AML-193 (cell line): Measurements from ENCODE around the gene ANKS1B.
"Not testable (repeated sequence)": the region's sequence is repeated elsewhere in the genome, so short reads cannot be mapped to it uniquely, and the experiment has no call there.

Source experiments
- DNase-seq, 2 experiments: peaks; one replicate each; lab custom pipeline; 2025; lab: John Stamatoyannopoulos, UW

ANKS1B gene

DNA sequence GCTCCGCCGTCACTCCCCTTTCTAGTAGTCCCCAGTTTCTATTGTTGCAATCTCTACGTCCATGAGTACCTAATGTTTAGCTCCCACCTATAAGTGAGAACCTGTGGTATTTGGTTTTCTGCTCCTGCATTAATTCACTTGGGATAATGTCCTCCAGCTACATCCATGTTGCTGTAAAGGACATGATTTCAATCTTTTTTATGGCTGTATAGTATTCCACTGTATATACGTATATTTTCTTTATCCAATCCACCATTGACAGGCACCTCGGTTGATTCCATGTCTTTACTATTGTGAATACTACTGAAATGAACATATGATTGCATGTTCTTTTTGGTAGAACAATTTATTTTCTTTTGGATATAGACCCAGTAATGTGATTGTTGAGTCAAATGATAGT, 114.7 kb downstream of the ANKS1B start:
- DNase-seq = no peak

DNA sequence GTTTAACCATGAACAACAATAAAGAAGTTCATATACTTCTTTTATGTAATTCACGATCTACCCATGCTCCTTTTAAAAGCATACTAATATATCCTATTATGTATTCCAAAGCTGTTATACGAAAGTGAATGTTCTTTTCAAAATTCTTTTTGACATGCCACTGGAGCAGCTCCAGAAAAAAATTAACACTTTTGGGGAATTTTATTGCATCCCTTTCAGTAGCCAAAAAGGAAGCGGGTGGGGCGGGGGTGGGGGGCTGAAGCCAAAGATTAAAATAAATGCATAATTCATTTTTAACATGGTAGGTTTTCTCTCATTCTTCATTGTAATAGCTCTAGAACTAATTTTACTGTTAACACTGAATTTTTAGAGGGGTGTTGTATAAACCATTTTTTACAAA, 123.0 kb downstream of the ANKS1B start:
- no peak for DNase-seq

DNA sequence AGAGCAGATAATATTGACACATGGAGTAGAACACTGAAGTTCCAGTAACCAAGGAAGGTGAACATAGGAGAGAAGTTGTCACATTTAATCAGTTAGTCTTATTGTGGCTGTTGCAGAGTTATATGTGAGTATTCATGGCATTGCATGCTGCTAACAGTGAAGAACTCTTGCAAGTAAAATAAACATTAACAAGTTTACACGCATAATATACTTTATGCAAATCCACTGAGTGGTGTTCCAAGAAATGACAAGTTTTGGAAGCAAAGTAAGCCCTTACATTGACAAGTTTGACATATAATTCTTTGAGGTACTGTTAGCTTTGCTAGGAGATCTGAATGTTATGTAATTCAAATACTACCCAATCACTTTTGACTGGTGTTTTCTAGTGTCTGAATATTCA, 125.6 kb downstream of the ANKS1B start:
- DNase-seq = no peak

DNA sequence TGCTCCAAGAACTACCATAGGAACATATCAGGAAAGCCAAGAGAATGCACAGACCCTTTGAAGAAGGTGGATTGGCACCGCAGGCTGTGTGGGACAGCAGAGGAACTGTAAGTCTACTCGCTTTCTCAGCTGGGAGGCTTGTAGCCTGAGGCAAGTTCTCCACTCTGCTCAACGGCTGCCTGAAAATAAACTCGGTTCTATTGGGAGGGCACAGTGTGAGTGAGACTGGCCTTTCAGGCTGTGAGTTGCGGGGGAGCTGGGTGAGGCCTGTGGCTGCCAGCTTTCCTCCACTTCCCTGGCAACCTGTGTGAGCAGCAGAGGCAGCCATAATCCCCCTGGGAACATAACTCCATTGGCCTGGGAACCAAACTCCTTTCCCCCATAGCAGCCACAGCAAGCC, 132.1 kb downstream of the ANKS1B start:
- DNase-seq = no peak

DNA sequence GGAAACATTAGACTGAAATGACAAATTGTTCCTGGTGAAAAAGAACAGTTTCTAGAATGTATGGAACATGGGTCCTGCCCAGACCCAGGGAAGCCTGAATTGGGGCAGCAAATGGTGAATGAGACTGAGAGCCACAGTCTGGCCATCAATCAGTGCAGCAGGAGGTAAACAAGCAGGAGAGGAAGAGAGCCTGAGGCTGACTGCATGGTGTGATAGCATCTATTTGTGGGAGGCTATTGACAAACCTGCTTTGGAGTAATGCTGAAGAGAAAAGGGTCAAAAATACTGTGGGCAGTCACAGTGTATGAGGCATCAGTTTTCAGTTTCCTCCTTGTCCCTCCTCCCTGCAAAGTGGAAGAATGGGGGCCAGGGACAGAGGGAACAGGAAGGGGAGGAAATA, 136.8 kb downstream of the ANKS1B start:
- DNase-seq = no peak

DNA sequence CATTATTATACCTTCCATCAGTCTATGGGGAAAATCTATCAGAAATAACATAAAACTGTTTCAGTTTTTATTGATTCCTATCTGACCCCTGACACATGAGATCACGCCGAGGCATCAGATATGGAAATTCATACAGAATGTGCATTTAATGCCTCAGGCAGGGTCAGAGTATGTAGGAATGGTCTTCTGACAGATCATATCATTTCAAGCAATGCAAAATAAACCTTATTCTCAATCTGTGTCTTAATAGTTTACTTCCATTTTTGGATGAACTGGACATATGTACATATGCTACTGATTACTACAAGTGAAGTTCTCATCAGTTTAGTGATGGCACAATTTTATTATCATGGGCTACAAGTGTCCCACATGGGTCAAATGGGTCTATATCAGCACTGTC, 150.0 kb downstream of the ANKS1B start:
- no peak for DNase-seq

DNA sequence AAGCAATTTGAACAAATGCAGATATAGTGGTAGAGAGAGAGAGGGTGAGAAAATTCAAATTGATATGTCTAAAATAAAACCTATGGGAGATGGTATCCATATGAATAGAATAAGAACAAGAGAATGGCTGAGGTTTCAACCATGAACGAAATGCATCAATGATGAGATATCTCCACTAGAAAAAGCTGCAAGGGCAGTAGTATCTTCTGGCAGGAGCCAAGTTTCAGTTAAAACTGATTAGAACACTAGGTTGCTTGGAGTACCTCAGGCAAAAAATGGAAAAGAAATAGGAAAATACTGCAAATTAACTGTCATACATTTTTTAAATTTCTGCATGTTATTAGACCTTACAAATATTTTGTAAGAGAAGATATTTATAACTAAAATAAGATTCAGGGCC, 151.3 kb downstream of the ANKS1B start:
- DNase-seq = no peak

DNA sequence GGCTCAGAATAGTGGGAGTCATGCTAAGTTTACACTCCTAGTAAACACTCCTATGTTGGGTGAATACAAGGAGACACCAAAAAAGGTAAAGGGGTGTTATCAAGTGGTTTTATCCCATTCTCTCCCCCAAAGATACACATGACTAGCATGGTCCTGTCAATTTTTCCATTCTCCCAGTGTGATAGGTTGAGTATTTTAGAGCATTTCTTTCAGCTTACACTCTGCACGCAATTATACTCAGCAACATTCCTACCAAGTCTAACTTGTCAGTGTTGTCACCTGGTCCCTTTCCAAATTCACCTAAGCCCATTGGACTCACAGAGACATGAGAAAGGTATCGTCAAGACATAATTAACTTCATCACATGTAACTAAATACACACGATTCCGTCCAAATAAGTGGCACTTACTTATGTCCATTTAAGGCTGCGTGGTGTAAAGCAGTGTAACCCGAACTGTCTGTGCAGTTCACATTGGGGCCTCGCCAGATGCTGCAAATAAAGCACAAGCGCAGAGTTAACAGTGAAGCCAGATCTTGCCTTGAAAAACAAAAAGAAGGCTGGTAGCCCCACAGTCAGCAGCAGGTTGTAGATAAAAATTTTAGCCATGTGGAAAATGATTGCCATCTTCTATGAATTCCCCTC, 159.7 kb downstream of the ANKS1B start:
- DNase-seq = no peak

DNA sequence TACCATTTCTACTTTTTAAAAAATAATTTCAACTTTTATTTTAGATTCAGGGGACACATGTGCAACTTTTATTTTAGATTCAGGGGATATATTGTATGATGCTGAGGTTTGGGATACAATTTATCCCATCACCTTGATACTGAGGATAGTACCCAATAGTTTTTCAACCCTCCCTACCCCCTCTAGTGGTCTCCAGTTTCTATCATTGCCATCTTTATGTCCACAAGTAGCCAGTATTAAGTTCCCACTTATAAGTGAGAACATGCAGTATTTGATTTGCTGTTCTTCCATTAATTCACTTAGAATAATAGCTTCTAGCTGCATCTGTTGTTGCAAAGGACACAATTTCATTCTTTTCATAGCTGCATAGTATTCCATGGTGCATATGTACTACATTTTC, 162.5 kb downstream of the ANKS1B start:
- DNase-seq = no peak

DNA sequence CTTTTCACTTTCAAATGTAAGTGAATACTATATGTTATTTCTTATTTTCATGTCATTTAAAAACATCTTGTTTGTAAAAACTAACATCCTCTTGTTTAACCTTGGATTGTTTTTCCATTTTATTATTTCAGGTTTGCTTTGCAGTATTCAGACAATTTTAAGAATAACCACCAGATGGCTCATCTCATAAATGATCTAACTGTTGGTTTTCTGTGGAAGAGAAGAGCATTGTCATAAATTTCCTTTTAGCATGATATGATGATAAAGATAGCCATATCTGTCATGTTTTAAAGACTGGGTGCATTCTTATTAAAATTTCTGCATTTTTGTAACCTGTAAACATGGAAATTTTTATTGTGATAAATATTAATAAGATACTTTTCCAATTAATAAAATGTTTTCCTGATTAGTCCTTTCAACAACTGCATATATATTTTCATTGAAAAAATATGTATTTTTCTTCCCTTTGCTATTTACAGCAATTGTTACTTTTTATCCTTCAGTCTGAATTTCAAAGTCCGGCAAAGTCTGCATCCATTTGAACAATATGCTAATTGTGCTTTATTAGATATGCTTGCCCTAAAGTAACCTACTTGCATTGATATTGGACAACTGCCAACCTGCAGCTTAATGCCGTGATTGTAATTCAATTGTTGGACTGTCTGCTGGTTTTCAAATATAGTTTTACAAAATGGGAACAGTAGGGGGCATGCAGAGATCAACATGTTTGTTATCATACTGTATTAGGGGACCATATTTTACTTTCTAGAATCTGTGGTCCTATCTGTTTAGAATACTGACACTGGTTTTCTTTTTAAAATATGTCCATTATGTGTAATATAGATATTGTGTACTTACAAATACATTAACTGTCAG, 173.8 kb downstream of the ANKS1B start:
- peak; percentile 6 to 16 for DNase-seq

DNA sequence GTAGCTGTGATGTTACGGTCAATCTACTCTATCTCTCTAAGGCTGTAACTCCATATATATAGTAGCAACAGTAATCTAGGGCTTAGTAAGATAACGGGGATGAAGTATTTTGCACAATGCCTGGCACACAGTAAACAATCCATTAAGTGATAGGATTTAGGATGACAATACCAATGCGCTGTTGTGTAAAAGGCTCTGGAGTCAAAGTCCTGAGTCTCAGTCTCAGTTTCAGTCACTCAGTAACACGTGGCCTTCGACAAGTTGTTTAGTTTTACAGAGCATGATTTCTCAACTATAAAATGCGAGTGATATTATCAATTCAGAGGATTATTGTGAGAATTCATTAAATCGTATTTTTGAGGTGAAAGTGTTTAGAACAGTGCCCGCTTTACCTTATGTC, 174.8 kb downstream of the ANKS1B start:
- no peak for DNase-seq

DNA sequence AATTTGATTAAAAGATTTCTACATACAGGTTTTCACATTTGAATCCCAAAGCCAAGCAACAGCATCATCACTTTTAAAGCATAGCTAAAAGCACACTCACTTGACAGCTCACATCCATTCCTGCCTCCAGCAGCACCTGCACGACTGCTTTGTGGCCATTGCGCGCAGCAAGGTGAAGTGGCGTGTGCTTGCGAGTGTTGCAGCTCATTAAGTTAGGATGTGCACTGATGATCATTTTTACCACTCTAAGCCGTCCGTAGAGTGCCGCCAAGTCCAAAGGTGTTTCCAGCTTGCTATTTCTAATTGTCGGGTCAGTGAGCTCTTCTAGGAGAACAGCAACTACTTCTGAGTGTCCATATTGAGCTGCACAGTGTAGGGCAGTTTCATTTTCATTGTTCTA, 178.4 kb downstream of the ANKS1B start:
- DNase-seq = no peak

DNA sequence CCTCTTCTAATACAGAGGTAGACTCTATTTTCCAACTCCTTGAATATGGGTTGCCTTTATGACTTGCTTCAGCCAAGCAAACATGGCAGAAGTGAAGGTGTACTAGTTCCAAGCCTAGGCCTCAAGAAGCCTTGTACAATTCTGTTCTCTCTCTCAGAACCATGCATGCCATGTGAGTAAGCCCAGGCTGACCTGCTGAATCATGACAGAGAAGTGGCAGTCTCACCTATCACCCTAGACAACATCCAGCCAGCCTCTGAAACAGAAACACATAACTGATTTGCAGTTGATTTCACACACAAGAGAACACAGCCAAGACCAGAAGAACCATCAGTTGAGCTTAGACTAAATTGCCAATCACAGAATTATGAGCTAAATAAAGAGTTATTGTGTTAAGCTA, 180.0 kb downstream of the ANKS1B start:
- no peak for DNase-seq

DNA sequence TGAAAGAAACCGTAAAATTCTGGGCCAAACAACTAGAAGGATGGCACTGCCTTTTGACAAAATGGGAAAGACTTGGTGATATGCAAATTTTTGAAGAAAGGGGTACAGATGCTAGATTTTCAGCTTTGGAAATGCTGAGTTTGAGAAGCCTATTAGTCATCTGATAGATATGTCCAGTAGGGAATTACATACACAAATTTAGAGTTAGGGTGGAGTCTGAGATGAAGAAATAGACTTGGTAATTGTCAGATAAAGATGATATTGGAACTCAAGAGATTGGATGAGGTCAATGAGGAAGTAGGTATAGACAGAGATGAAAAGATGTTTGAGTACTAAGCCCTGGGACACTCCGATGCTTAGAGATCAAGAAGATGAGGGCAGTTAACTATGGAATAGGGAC, 184.1 kb downstream of the ANKS1B start:
- no peak for DNase-seq

DNA sequence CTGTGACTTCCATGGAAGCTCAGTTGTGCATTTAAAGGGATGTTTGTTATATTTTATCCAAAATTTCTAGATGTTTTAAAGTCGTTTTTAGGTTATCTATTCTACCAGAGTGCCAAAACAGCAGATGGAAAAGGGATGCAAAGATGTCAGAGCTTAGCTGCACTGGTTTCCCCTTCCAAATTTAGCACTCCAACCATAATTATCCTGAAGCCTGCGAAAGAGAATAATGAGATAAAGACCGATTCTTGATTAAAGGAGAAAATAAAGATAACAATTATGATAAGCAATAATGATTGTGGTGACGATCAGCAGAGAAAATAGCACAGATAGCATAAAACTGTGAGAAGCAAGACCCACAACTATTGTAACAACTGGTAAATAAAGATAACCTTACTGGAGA, 186.8 kb downstream of the ANKS1B start:
- not testable (repeated sequence) for DNase-seq

DNA sequence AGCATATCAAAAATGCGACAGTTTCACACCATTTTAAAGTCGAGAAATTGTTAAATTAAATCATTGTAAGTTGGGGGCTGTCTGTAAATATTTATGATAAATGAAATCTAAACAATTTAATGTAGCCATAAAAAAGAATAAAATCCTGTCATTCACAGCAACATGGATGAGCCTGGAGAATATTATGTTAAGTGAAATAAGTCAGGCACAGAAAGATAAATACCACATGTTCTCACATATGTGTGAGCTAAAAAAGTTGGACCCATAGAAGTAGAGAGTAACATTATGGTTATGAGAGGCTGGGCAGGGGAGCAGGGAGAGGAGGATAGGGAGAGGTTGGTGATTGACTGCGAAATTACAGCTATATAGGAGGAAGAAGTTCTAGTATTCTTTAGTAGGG, 201.3 kb downstream of the ANKS1B start:
- DNase-seq = no peak

DNA sequence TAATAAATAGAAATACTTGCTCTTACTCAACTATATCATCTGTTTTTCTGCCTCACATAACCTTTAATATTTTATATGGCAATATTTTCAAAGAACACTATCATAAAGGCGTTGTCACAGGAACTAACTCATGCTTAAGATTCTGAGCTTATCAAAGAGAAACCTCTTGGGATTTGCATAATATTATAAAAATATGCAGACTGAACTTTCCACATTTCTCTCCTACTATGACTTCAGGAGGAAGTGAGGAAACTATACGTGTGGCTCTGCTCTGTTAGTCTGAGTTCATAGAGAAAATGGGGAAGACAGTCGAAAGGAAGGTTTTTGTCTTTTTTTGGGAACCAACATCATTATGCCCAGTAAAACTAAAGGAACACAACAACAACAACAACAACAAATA, 212.5 kb downstream of the ANKS1B start:
- DNase-seq = no peak

DNA sequence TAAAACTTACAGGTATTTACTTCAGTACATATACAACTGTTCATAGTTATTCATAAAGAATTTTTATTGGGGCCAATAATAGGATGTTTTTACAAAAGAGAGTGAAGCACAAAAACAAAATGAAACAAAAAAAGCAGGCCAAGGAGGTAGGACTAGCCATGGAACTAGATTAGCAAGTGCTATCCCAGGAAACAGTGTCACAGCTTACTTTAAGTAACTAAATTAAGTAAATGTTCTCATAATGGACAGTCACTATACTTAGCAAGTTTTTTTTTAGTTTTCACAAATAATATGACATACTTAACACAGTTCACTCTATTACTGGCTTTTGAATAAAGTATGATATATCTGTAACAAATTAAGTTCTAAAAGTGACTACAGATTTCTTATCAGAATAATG, 213.1 kb downstream of the ANKS1B start:
- DNase-seq = no peak

DNA sequence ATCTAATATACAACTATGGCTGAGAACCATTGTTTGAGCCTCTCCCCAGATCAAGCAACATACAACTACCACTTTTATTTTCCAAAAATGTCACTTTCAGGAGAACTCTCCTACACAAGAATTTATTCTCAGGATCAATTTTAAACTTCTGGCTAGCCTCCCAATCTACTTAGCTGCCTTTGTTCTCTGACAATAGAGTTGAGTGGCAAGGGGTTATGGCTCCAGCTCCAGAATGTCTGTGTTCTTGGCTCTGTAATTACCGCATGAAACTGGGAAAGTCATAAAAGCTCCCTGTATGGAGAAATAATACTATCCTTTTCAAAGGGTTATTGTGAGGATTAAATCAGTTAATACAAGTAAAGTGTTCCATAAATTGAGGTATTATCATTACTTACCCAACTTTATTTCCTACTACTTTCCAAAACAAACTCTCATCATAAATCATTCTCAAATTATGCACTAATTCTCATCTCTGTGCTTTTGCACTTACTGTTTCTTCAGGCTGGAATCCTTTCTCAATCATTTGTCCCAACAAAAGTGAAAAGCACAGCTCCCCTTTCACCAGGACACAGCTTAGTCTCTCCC, 215.2 kb downstream of the ANKS1B start:
- DNase-seq = no peak

DNA sequence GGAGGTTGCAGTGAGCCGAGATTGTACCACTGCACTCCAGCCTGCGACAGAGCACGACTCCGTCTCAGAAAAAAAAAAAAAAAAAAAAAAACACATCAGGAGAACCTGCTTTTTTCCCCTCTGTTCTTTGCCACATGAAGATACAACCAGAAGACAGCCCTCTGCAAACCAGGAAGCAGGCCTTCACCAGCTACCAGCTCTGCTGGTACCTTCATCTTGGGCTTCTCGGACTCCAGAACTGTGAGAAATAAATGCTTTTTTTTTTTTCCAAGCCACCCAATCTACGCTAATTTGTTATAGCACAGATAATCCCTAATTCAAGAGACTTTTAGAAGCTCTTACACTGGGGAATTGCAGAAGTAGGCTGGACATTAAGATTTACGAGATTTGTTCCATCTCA, 216.0 kb downstream of the ANKS1B start:
- DNase-seq = no peak

DNA sequence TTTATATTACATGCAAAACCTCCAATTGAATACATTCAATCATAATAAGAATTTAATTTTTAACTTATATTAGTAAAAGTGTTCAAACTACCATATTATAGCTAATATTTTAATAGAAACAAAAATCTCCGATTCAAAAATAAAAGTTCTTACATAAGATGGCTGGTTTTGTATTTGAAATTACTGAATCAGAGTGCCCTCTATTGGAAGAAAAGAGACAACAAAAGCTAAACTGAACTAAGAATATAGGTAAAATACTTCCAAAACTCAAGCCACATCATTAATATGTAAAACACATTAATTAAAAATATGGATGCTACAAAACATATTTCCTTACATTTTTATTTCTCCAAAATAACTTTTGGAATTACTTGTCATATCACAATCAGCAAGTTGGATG, 216.9 kb downstream of the ANKS1B start:
- peak; percentile 38 to 42 for DNase-seq

DNA sequence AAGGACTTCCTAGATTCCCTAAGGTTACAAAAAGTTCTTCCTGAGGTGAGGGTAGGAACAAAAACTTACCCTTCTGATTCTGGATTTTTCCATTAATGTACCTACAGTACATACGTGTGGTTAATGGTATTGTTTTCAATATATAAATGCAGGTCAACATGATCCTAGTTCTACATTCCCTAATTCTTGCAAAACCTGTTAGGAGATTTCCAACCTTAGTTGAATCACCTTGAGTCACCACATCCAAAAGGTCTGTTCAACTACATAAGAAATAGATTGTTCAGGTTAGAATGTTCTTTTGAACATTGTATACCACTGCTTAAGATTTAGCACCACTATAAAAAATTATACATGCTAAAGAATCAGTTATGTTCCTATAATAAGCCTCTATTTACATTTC, 218.3 kb downstream of the ANKS1B start:
- no peak for DNase-seq

DNA sequence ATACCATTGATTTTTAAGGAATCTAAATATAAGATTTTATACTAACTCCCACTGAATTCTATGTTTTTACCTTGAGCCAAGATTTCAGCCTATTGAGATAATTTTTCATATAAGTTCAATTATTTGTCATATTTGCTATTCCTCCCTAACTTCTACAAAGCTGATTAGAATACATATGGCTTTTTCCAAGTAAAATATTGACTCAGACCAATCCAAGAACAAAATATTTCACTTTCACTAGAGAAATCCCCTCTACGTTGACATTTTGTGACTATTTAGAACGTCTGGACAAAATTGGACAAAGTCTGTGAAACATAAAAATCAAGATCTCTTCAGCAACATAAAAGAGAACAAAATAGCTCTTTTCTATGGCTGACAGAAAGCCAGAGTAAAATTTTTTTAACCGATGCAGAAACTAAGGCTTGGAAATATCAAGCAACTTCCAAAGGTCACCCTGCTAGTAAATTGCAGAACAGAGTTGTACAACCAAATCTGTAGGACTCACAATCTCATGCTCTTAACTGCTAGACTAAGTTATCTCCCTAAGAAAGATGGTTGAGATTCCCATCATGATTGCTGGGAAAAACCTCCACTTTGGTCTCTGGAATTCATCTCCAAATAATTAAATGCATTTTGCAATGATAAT, 219.1 kb downstream of the ANKS1B start:
- no peak for DNase-seq
